GM08714 (cell line): ENCODE measurements around the gene CACUL1.

Experiments
- H3K4me3 ChIP-seq: fragments of 200-500 bp; sonication (Bioruptor generic); 2 replicates; pipeline ENCODE4 v1.5.1; 2014; ENCODE audit warnings: mild to moderate bottlenecking, low read length, inconsistent platforms
- ZNF274 ChIP-seq: IDR thresholded peaks from 2 replicates; pipeline ENCODE4 v1.6.1; 2012; ENCODE audit warnings: mild to moderate bottlenecking, low read depth, low read length

CACUL1 gene

GRCh38 chr10:118778727-118779126 lies 24.0 kb upstream of the CACUL1 start:
- H3K4me3 ChIP-seq = no peak overlapping the region

GRCh38 chr10:118776960-118777359 lies 22.2 kb upstream of the CACUL1 start:
- TF ChIP-seq ZNF274 = no peak
- no peak overlapping the region for H3K4me3 ChIP-seq

More at GRCh38 chr10:118778727-118779126, 24.0 kb upstream of the CACUL1 start:
- no peak for TF ChIP-seq ZNF274

- no peak for TF ChIP-seq ZNF274
- no peak overlapping the region for H3K4me3 ChIP-seq
Measured at GRCh38 chr10:118776033-118776432, 21.3 kb upstream of the CACUL1 start.

GRCh38 chr10:118775478-118775877 lies 20.7 kb upstream of the CACUL1 start:
- TF ChIP-seq ZNF274 = no peak

GRCh38 chr10:118773041-118773440 lies 18.3 kb upstream of the CACUL1 start:
- no peak for TF ChIP-seq ZNF274

More at GRCh38 chr10:118775478-118775877, 20.7 kb upstream of the CACUL1 start:
- H3K4me3 ChIP-seq = no peak overlapping the region

GRCh38 chr10:118771976-118772375 lies 17.2 kb upstream of the CACUL1 start:
- TF ChIP-seq ZNF274 = no peak
- H3K4me3 ChIP-seq = no peak overlapping the region

More at GRCh38 chr10:118773041-118773440, 18.3 kb upstream of the CACUL1 start:
- H3K4me3 ChIP-seq = no peak overlapping the region

- no peak for TF ChIP-seq ZNF274
- H3K4me3 ChIP-seq = no peak overlapping the region
Measured at GRCh38 chr10:118769898-118770600, 15.3 kb upstream of the CACUL1 start.

- H3K4me3 ChIP-seq = no peak overlapping the region
- no peak for TF ChIP-seq ZNF274
Measured at GRCh38 chr10:118768041-118768919, 13.5 kb upstream of the CACUL1 start.

- H3K4me3 ChIP-seq = no peak overlapping the region
- TF ChIP-seq ZNF274 = no peak
Measured at GRCh38 chr10:118767297-118768040, 12.7 kb upstream of the CACUL1 start.

GRCh38 chr10:118764195-118764594 lies 9.4 kb upstream of the CACUL1 start:
- no peak overlapping the region for H3K4me3 ChIP-seq
- TF ChIP-seq ZNF274 = no peak

GRCh38 chr10:118763202-118763988 lies 8.6 kb upstream of the CACUL1 start:
- TF ChIP-seq ZNF274 = no peak
- H3K4me3 ChIP-seq = no peak overlapping the region

GRCh38 chr10:118760265-118760664 lies 5.5 kb upstream of the CACUL1 start:
- no peak for TF ChIP-seq ZNF274
- no peak overlapping the region for H3K4me3 ChIP-seq

- TF ChIP-seq ZNF274 = no peak
- H3K4me3 ChIP-seq = no peak overlapping the region
Measured at GRCh38 chr10:118758449-118758848, 3.7 kb upstream of the CACUL1 start.

GRCh38 chr10:118754229-118754555 lies 578 bp downstream of the CACUL1 start:
- TF ChIP-seq ZNF274 = no peak
- H3K4me3 ChIP-seq = peak overlapping the region; percentile 77
